Measurements from ENCODE around the gene SLC17A9. TPM values are rescaled to one million over a fixed set of nuclear protein-coding genes. Genes with fewer than 3 reads are reported as not detected.

Gene SLC17A9
- total RNA-seq, 1 donor from 2014 or later = 15.2 TPM

GRCh38 chr20:63015662-63016361 lies 63.3 kb downstream of the SLC17A9 start:
- no peak for ATAC-seq
- Histone ChIP-seq H3K9me3 (no peaks in the 10 kb centered on the region), H3K4me1 (no peaks in the 10 kb centered on the region), H3K4me3 (no peak overlapping the region), H3K36me3 (no peaks in the 10 kb centered on the region), H3K27me3 (peaks cover 70% of the 10 kb centered on the region), H3K27ac (no peak overlapping the region)
- DNase-seq = no peak
- intact Hi-C loops (cut with DNase I) = no loop called here
- TF ChIP-seq, protein P1, sequence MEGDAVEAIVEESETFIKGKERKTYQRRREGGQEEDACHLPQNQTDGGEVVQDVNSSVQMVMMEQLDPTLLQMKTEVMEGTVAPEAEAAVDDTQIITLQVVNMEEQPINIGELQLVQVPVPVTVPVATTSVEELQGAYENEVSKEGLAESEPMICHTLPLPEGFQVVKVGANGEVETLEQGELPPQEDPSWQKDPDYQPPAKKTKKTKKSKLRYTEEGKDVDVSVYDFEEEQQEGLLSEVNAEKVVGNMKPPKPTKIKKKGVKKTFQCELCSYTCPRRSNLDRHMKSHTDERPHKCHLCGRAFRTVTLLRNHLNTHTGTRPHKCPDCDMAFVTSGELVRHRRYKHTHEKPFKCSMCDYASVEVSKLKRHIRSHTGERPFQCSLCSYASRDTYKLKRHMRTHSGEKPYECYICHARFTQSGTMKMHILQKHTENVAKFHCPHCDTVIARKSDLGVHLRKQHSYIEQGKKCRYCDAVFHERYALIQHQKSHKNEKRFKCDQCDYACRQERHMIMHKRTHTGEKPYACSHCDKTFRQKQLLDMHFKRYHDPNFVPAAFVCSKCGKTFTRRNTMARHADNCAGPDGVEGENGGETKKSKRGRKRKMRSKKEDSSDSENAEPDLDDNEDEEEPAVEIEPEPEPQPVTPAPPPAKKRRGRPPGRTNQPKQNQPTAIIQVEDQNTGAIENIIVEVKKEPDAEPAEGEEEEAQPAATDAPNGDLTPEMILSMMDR (IDR thresholded peaks at IDR 0.05) = no peak

GRCh38 chr20:63016514-63017075 lies 64.1 kb downstream of the SLC17A9 start:
- Histone ChIP-seq H3K36me3 (no peaks in the 10 kb centered on the region), H3K27me3 (peaks cover 70% of the 10 kb centered on the region), H3K4me3 (no peak overlapping the region), H3K9me3 (no peaks in the 10 kb centered on the region), H3K27ac (no peak overlapping the region), H3K4me1 (no peaks in the 10 kb centered on the region)
- DNase-seq (no peak), ATAC-seq (no peak)
- intact Hi-C loops (cut with DNase I) = no loop called here
- TF ChIP-seq, protein P1 (IDR thresholded peaks at IDR 0.05) = no peak

DNA sequence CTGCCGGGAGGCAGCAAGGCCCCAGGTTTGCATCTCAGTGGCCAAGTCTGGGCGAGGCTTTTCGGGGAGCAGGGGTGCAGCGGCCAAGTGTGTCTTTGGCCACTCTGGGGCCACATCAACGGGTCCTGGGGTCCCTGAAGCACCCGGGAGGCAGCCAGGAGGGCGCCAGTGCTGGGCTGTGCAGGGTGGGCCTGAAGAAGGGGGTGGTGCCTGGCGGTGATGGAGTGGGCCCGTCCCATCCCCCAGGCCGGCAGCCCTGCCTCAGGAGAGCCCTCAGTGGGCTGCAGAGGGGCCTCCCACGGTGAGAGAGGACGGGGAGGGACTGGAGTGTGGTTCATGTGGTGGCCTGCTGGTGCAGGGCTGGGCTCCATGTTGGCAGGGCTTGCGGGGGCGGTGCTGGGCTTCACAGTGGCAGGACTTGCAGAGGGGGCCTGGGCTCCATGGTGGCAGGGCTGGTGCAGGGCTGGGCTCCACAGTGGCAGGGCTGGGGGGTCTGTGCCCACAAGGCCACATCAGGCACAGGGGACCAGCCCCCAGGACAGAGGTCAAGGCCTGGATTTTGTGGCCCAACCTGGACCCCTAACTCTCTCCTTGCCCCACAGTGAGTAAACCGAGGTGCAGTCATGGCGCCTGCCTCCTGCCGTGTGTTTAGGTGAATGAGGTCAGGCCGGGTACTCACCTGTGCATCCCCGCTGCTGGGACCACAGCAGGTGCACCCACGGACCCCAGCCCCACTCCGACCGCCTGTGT lies 64.7 kb downstream of the SLC17A9 start:
- Histone ChIP-seq H3K27me3 (peaks cover 71% of the 10 kb centered on the region), H3K4me3 (no peak overlapping the region), H3K9me3 (no peaks in the 10 kb centered on the region), H3K4me1 (no peaks in the 10 kb centered on the region), H3K36me3 (no peaks in the 10 kb centered on the region), H3K27ac (no peak overlapping the region)
- intact Hi-C loops (cut with DNase I) = no loop called here
- DNase-seq (no peak), ATAC-seq (peak; percentile 13)
- TF ChIP-seq, protein P1 (IDR thresholded peaks at IDR 0.05) = no peak

GRCh38 chr20:63017826-63018411 lies 65.4 kb downstream of the SLC17A9 start:
- Histone ChIP-seq H3K27me3 (peaks cover 71% of the 10 kb centered on the region), H3K9me3 (no peaks in the 10 kb centered on the region), H3K4me3 (no peak overlapping the region), H3K27ac (no peak overlapping the region), H3K4me1 (no peaks in the 10 kb centered on the region), H3K36me3 (no peaks in the 10 kb centered on the region)
- TF ChIP-seq, protein P1 (IDR thresholded peaks at IDR 0.05) = no peak
- intact Hi-C loops (cut with DNase I) = no loop called here
- ATAC-seq = peak; percentile 11
- DNase-seq = peak; percentile 56

Other genes with a start within 250 kb of the SLC17A9 start
- 0.09 TPM for gene NTSR1, start 243.9 kb upstream of the SLC17A9 start, total RNA-seq
- 8.8 TPM for gene MRGBP, start 156.2 kb upstream of the SLC17A9 start, total RNA-seq
- gene OGFR, start 147.9 kb upstream of the SLC17A9 start, total RNA-seq = 58.2 TPM
- gene COL9A3, start 135.7 kb upstream of the SLC17A9 start, total RNA-seq = 1.1 TPM
- 7.8 TPM for gene TCFL5, start 90.9 kb upstream of the SLC17A9 start, total RNA-seq
- 55.5 TPM for gene DIDO1, start 26.2 kb upstream of the SLC17A9 start, total RNA-seq
- 27.4 TPM for gene GID8, start 14.6 kb upstream of the SLC17A9 start, total RNA-seq
- not detected for gene BHLHE23, start 54.3 kb downstream of the SLC17A9 start, total RNA-seq

Measured in upper lobe of right lung (tissue), 1 donor.